GM19455 (cell line): Measurements from ENCODE around the gene EHBP1.

Experiments
- ATAC-seq: cut with Tn5 transposase; IDR thresholded peaks from one replicate; pipeline ENCODE4 v1.9.1; 2021; ENCODE audit not compliant: unreplicated experiment

Gene EHBP1

GRCh38 chr2:62705007-62705829 is at the start of gene EHBP1:
Gene EHBP1 (plus strand): TSS chr2:62705713. CDS start chr2:62707192, 1,479 bp downstream.
- ATAC-seq = peak; percentile 97

DNA sequence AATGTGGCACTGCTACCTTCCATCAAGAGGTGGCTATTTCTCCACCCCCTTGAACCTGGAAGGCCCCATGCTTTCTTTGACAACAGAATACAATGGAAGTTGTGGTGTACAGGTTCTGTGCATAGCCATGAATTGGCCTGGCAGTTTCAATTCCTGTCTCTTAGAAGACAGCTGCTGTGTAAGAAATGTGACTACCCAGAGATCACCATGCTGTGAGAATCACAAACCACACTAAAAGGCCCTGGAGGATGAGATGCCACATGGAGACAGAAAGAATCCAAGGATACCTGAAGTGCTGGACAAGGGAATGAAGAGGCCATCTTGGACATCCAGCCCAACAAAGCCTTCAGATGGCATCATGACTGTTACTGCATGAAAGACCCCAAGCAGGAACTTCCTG is 47.7 kb upstream of the EHBP1 start:
- no peak for ATAC-seq

- ATAC-seq = no peak
These were observed 46.6 kb upstream of the EHBP1 start for GRCh38 chr2:62658891-62659290.

GRCh38 chr2:62660087-62660486 is 45.4 kb upstream of the EHBP1 start:
- peak; percentile 78 for ATAC-seq

DNA sequence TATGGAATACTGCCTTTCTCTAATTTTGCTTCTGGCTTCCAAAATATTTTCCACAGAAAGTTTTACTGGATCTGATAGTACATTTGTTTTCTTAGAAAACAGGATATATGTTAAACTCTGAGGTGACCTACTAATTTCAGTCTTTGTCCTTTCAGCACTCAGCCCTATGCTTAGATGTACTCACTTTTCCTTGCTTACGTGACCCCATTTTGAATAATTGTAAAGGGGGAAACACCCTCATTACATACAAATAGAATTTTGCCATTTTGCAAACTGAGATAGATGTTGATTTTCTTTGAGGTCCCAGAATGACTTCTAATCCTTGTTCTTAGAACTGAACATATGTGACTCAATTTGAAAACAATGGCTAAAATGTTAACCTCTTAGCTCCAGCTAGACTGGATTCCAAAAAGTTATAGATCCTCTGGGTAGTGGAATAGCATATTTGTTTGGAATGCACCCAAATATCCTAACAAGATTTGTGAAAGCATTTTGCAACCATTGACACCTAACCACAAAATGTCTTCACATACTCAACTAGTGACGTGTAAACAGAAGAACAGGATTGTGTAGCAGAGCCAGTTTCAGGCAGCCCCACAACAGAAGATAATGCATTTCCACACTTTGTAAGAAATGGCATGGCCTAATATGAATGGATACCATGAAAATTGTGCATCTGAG is 44.8 kb upstream of the EHBP1 start:
- ATAC-seq = no peak

DNA sequence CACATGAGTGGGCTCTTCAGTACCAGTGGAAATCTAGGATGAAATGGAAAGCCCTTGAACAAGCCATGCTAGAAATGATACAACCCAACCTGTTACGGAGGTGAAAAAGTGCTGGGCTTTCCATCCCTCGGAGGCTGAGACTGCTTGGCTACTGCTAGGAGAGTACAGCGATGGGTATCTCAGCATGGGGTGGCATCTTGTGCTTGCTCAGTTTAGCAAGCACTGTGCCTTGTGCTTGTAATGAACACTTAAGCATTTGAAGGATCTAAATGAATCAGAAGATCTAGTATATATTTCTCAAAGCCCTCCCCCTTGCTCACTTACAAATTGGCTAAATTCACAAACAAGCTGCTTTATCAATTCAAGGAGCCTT is 44.3 kb upstream of the EHBP1 start:
- ATAC-seq = no peak

DNA sequence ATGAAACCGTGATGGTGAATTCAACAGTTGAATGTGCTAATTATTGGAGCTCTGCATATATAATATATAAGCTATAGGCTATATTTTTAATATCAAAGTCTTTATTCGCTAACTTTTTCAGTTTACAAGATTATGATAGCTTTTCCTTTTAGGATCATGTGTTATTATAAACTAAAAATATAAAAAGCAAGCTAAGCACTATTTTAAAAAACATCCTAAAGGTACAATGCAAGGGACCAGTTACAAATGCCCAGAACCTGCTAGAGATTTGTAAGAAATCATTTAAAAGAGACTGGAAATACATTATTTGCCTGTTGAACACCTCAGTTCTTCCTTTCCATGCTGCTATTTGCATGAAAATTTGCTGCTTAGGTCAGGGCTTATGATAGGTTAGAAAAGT is 43.4 kb upstream of the EHBP1 start:
- ATAC-seq = no peak

- no peak for ATAC-seq
These were observed 43.0 kb upstream of the EHBP1 start for GRCh38 chr2:62662554-62662953.

DNA sequence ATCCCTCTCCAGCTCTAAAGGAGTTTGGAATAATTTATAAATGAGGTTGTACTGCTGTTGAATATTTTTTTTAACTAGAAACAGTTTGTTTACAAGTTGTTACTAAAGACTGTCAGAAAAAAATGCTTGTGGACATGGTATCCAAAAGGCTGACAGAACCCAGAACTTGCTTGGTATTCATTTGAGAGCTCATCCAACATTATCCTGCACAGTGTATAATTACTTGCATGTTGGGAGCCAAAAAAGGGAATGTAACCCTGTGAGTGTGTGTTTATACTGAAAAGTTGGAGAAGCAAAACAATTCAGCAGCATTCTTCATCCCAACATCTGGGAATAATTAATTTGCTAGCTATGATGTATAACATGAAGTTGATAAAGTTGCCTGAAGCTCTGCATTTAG is 42.1 kb upstream of the EHBP1 start:
- ATAC-seq = no peak

DNA sequence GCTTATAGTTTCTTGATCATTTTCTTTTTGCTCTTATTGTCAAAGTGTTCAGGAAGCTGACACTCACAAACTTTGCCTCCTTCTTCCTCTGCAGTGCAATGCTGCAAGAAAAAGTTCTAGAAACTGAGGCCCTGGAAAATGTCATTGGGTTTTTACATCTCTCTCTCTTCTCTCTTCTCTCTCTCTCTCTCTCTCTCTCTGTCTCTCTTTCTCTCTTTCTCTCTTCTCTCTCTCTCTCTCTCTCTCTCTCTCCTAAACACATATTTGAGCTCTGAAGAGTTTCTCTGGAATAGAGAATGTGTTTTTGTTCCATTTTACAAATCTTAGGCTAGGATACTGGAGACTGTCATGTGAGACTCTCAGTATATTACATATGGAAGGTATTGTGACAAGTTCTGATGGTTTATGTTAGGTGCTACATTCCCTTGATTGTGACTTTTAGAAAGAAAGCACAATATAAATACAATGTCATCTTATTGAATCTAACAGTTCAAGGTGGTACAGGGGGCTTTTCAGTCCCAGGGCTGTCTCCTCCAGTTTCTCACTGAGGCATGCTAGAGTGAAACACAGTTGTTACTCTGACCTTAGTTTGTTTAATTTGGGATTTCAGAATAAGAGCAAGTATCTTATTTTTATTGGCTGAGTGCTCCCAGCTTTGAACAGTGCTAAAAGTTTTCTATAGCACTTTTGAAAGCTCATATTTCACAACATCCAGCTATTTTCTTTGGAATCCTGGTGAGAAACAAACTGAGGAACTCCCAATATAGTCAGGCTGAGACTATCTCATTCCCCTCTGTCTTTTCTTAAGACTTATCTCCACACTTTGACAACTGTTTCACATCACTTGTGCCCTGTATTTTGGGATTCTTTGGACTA is 41.4 kb upstream of the EHBP1 start:
- no peak for ATAC-seq

DNA sequence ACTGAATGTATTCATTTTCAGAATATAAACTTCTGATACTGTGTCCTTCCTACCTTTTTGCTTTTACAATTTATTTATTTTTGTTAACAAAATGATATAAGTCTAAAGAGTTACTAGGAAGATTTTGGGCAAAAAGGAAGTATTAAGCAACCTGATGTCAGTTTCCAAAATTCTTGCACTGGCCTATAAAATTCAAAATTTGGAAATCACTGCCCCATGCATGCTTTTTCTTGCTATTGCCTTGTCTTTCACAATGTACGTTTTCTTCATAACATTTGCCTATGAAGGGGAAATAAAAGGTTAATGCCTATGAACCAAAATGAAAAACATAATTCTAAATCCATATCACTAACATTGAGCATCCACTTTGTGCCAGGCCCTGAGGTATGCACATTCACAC is 40.1 kb upstream of the EHBP1 start:
- no peak for ATAC-seq

- ATAC-seq = no peak
These were observed 36.3 kb upstream of the EHBP1 start for GRCh38 chr2:62669180-62669579.

DNA sequence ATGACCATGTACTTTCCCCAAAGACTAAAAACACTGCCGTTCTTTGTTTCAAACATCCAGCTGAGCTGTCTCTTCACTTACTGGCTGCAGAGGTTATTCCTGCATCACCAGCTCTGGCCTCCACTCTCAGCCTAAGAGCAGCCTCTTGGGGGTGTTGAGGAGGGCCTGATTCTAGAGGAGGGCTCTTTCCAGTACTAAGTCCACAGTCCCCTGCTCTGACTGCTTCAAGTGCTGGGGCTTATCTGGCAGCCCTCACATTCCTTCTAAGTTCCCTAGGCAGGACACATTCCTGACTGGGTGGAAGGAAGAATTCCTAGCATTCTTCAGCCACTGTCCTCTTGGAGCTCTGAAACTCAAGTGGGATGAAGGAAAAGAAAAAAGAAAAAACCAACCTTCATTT is 32.9 kb upstream of the EHBP1 start:
- ATAC-seq = no peak

DNA sequence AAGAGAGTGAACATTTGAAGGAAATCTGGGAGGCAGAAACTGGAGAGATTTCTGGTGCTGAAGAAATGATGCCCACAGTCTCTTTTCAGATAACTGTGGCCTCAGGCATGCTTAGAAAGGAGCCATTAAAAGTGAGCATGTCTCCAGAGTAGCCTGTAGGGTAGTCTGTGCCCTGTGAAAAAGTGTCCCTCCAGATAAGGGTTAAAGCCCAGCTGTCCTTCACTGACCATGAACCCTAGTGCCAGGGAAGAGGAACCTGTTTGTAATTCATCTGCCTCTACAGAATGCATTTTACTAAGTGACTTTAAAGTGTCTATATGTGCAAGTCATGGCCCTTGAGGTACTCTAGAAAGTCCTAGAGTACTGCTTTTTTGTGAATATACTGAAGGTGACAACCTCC is 30.5 kb upstream of the EHBP1 start:
- no peak for ATAC-seq

- no peak for ATAC-seq
These were observed 20.3 kb upstream of the EHBP1 start for GRCh38 chr2:62685256-62685655.

GRCh38 chr2:62686012-62686685 is 19.4 kb upstream of the EHBP1 start:
- no peak for ATAC-seq

GRCh38 chr2:62687636-62688035 is 17.9 kb upstream of the EHBP1 start:
- ATAC-seq = no peak

- no peak for ATAC-seq
These were observed 16.7 kb upstream of the EHBP1 start for GRCh38 chr2:62688771-62689170.

- ATAC-seq = no peak
These were observed 14.3 kb upstream of the EHBP1 start for GRCh38 chr2:62691186-62691585.

- no peak for ATAC-seq
These were observed 13.3 kb upstream of the EHBP1 start for GRCh38 chr2:62692225-62692624.

DNA sequence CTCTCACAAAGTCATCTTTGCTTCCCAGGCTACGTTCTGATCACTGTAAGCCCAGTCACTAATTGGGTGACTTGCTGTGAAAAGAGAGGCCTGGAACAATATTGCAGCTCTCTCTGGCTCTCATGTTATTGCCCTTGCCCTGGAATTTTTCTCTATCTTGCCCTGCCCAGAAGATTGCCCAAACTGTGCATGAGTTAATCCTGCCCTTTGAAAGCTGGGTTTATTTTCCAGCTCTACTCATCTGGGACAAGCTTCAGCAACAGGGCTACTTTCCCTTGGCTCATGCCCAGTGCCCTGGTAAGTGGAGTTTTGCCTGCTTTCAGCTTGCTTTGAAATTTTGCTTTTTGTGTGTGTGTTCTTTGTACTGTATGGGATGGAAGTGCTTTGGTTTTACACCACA is 6.9 kb upstream of the EHBP1 start:
- ATAC-seq = no peak
